ENCODE measurements around the gene HBEGF.

HBEGF gene

GRCh38 chr5:140303966-140304365 is 42.4 kb downstream of the HBEGF start:
- no peak for DNase-seq (ENCODE audit: extremely low spot score)
- ChIA-PET CTCF (interaction anchor here (1.5 to 2.6 kb wide), 4 partner anchors 10 to 335 kb away, joined by 3 to 11 read pairs (median 4); no protein-coding TSS in a partner anchor), POLR2A (no interaction called here)
- TF ChIP-seq CTCF (IDR thresholded peaks at IDR 0.05; ENCODE audit: control extremely low read depth, extremely low read depth, low read depth, missing control alignments), result no peak

GRCh38 chr5:140302786-140303639 is 43.4 kb downstream of the HBEGF start, which contains the start of gene PFDN1:
Gene PFDN1 (minus strand): TSS chr5:140303101. CDS start chr5:140303073, 28 bp downstream.
- ChIA-PET POLR2A (interaction anchor here (0.9 kb wide), 1 partner anchor 98 kb away, joined by 3 read pairs; the partner anchor contains the start of gene ANKHD1), CTCF (interaction anchor here (0.9 to 2.6 kb wide), 8 partner anchors 8 to 334 kb away, joined by 3 to 11 read pairs (median 4); no protein-coding TSS in a partner anchor)
- no peak for TF ChIP-seq CTCF (IDR thresholded peaks at IDR 0.05; ENCODE audit: control extremely low read depth, extremely low read depth, low read depth, missing control alignments)
- peak; percentile 97 for DNase-seq (ENCODE audit: extremely low spot score)

- ChIA-PET CTCF (no interaction called here), POLR2A (no interaction called here)
- TF ChIP-seq CTCF (IDR thresholded peaks at IDR 0.05; ENCODE audit: control extremely low read depth, extremely low read depth, low read depth, missing control alignments), result no peak
- DNase-seq (ENCODE audit: extremely low spot score), result no peak
Measured at GRCh38 chr5:140301136-140301535, 45.3 kb downstream of the HBEGF start.

- TF ChIP-seq CTCF (IDR thresholded peaks at IDR 0.05; ENCODE audit: control extremely low read depth, extremely low read depth, low read depth, missing control alignments), result no peak
- POLR2A ChIA-PET, result no interaction called here
- CTCF ChIA-PET, result interaction anchor here (1.1 to 1.2 kb wide), 2 partner anchors 8 to 55 kb away, joined by 3 read pairs; no protein-coding TSS in a partner anchor
- no peak for DNase-seq (ENCODE audit: extremely low spot score)
Measured at GRCh38 chr5:140299056-140299455, 47.3 kb downstream of the HBEGF start.

GRCh38 chr5:140298183-140298601 is 48.2 kb downstream of the HBEGF start:
- no peak for DNase-seq (ENCODE audit: extremely low spot score)
- TF ChIP-seq CTCF (IDR thresholded peaks at IDR 0.05; ENCODE audit: control extremely low read depth, extremely low read depth, low read depth, missing control alignments), result no peak
- ChIA-PET POLR2A (no interaction called here), CTCF (interaction anchor here (0.9 to 1.5 kb wide), 9 partner anchors 17 to 75 kb away, joined by 3 to 4 read pairs (median 3); no protein-coding TSS in a partner anchor)

GRCh38 chr5:140297283-140297682 is 49.1 kb downstream of the HBEGF start:
- ChIA-PET POLR2A (no interaction called here), CTCF (interaction anchor here (0.9 to 1.5 kb wide), 9 partner anchors 16 to 76 kb away, joined by 3 to 4 read pairs (median 3); no protein-coding TSS in a partner anchor)
- no peak for TF ChIP-seq CTCF (IDR thresholded peaks at IDR 0.05; ENCODE audit: control extremely low read depth, extremely low read depth, low read depth, missing control alignments)
- DNase-seq (ENCODE audit: extremely low spot score), result no peak

All from GM10248 (cell line).